ENCODE results near the gene GRIP2. TPM values are rescaled to one million over a fixed set of nuclear protein-coding genes. Genes with fewer than 3 reads are reported as not detected.

Gene GRIP2
- total RNA-seq, 6 donors from 2014 or later: 0.33 to 1.0 (median 0.59) TPM

- Histone ChIP-seq H3K36me3 (peaks cover 0 to 4% (median 2%) of the 10 kb centered on the region in 4 donors), H3K27me3 (no peaks in the 10 kb centered on the region), H3K9me3 (no peaks in the 10 kb centered on the region), H3K4me3 (no peak overlapping the region), H3K27ac (no peak overlapping the region), H3K4me1 (no peaks in the 10 kb centered on the region)
- WGBS, 2 donors: 90 to 91% methylated on average over 15 to 17 of the region's 17 CpGs
- TF ChIP-seq POLR2A (IDR thresholded peaks at IDR 0.05) (no peak), EP300 (IDR thresholded peaks at IDR 0.05) (no peak), POLR2AphosphoS5 (IDR thresholded peaks at IDR 0.05) (no peak)
- TF ChIP-seq, protein P1, sequence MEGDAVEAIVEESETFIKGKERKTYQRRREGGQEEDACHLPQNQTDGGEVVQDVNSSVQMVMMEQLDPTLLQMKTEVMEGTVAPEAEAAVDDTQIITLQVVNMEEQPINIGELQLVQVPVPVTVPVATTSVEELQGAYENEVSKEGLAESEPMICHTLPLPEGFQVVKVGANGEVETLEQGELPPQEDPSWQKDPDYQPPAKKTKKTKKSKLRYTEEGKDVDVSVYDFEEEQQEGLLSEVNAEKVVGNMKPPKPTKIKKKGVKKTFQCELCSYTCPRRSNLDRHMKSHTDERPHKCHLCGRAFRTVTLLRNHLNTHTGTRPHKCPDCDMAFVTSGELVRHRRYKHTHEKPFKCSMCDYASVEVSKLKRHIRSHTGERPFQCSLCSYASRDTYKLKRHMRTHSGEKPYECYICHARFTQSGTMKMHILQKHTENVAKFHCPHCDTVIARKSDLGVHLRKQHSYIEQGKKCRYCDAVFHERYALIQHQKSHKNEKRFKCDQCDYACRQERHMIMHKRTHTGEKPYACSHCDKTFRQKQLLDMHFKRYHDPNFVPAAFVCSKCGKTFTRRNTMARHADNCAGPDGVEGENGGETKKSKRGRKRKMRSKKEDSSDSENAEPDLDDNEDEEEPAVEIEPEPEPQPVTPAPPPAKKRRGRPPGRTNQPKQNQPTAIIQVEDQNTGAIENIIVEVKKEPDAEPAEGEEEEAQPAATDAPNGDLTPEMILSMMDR (IDR thresholded peaks at IDR 0.05): no peak
- no peak for DNase-seq
- ATAC-seq (ENCODE audit: low FRiP score in 2 of 2): no peak
These were observed 45.7 kb downstream of the GRIP2 start for GRCh38 chr3:14494279-14494972.

GRCh38 chr3:14492948-14493881 lies 46.9 kb downstream of the GRIP2 start:
- WGBS, 2 donors: 92% methylated on average over 18 to 30 of the region's 31 CpGs

GRCh38 chr3:14491396-14492190 lies 48.5 kb downstream of the GRIP2 start:
- no peak overlapping the region for H3K4me3 ChIP-seq
- ATAC-seq (ENCODE audit: low FRiP score in 2 of 2) (no peak), DNase-seq (no peak)
- no peak overlapping the region for H3K27ac ChIP-seq
- 90 to 92% methylated on average over 14 to 17 of the region's 17 CpGs for WGBS, 2 donors
- H3K27me3 ChIP-seq: no peaks in the 10 kb centered on the region
- no peaks in the 10 kb centered on the region for H3K9me3 ChIP-seq
- H3K36me3 ChIP-seq: peaks cover 0 to 31% (median 21%) of the 10 kb centered on the region in 4 donors
- TF ChIP-seq POLR2A (IDR thresholded peaks at IDR 0.05) (no peak), EP300 (IDR thresholded peaks at IDR 0.05) (no peak), POLR2AphosphoS5 (IDR thresholded peaks at IDR 0.05) (no peak)
- TF ChIP-seq, protein P1 (IDR thresholded peaks at IDR 0.05): no peak
- peaks cover 0 to 4% (median 0%) of the 10 kb centered on the region in 4 donors for H3K4me1 ChIP-seq

More at GRCh38 chr3:14492948-14493881, 46.9 kb downstream of the GRIP2 start:
- DNase-seq (no peak), ATAC-seq (ENCODE audit: low FRiP score in 2 of 2) (no peak)
- H3K27me3 ChIP-seq: no peaks in the 10 kb centered on the region
- peaks cover 0 to 16% (median 7%) of the 10 kb centered on the region in 4 donors for H3K36me3 ChIP-seq
- no peak for TF ChIP-seq POLR2A (IDR thresholded peaks at IDR 0.05)
- TF ChIP-seq, protein P1 (IDR thresholded peaks at IDR 0.05): no peak
- TF ChIP-seq POLR2AphosphoS5 (IDR thresholded peaks at IDR 0.05): no peak
- TF ChIP-seq EP300 (IDR thresholded peaks at IDR 0.05): no peak
- no peaks in the 10 kb centered on the region for H3K9me3 ChIP-seq
- H3K27ac ChIP-seq: no peak overlapping the region
- H3K4me1 ChIP-seq: peaks cover 0 to under 1% (median 0%) of the 10 kb centered on the region in 4 donors
- H3K4me3 ChIP-seq: no peak overlapping the region

- no peak overlapping the region for H3K4me3 ChIP-seq
- no peak for ATAC-seq (ENCODE audit: low FRiP score in 2 of 2)
- no peaks in the 10 kb centered on the region for H3K9me3 ChIP-seq
- peaks cover 0 to 38% (median 28%) of the 10 kb centered on the region in 4 donors for H3K36me3 ChIP-seq
- H3K27ac ChIP-seq: no peak overlapping the region
- no peaks in the 10 kb centered on the region for H3K27me3 ChIP-seq
- peaks cover 0 to 4% (median 0%) of the 10 kb centered on the region in 4 donors for H3K4me1 ChIP-seq
- WGBS, 2 donors: 90 to 97% methylated on average over 2 of the region's 2 CpGs
- TF ChIP-seq POLR2A (IDR thresholded peaks at IDR 0.05) (no peak), EP300 (IDR thresholded peaks at IDR 0.05) (no peak), POLR2AphosphoS5 (IDR thresholded peaks at IDR 0.05) (no peak)
- TF ChIP-seq, protein P1 (IDR thresholded peaks at IDR 0.05): no peak
- no peak for DNase-seq
These were observed 49.3 kb downstream of the GRIP2 start for GRCh38 chr3:14490831-14491230.
